Measurements from ENCODE around the gene AKR1C4.

GRCh38 chr10:5151076-5151475 is 45.6 kb upstream of the AKR1C4 start:
- TF ChIP-seq CTCF (IDR thresholded peaks at IDR 0.05; ENCODE audit: poor library complexity), result no peak
- no peak for TF ChIP-seq EZH2 (IDR thresholded peaks at IDR 0.05; ENCODE audit: borderline replicate concordance)

Data from hepatocyte (in vitro differentiated cells).